Esophagus squamous epithelium (tissue), 4 donors: ENCODE results near the gene TJP3.

ENCODE experiments used
- CTCF ChIP-seq, 6 experiments: fragments of 450-650 bp in 4 of 6; fragments of 200-600 bp in 2 of 6; sonication (generic) in 2 of 6; IDR thresholded peaks; one replicate each; pipeline ENCODE4 v1.5.1; 2016 to 2019; ENCODE audit warnings: antibody characterized with exemption in 6 of 6, mild to moderate bottlenecking in 4 of 6, moderate library complexity in 4 of 6
- POLR2A ChIP-seq, 4 donors: fragments of 450-650 bp; IDR thresholded peaks; one replicate each; pipeline ENCODE4 v1.6.1; 2017; ENCODE audit warnings: antibody characterized with exemption in 4 of 4, mild to moderate bottlenecking in 4 of 4, moderate library complexity in 3 of 4

GRCh38 chr19:3707868-3708206 lies 347 bp upstream of the TJP3 start:
- TF ChIP-seq POLR2A (IDR thresholded peaks at IDR 0.05) (no peak), CTCF (IDR thresholded peaks at IDR 0.05) (no peak)
